H1 (cell line): ENCODE results near the gene IL17RD. TPM values are rescaled to one million over a fixed set of nuclear protein-coding genes. Genes with fewer than 3 reads are reported as not detected.

Source experiments
- BACH1 ChIP-seq: IDR thresholded peaks from 2 replicates; pipeline ENCODE4 v1.6.1; 2012; ENCODE audit warnings: low read length, improper control_type of control experiment
- CHD7 ChIP-seq: fragments of 300-600 bp; sonication (generic); IDR thresholded peaks from 2 replicates; pipeline ENCODE4 v1.7.1; 2012; ENCODE audit warnings: low read length, moderate library complexity, mild to moderate bottlenecking, inconsistent platforms; ENCODE audit not compliant: insufficient replicate concordance
- CREB1 ChIP-seq: IDR thresholded peaks from 2 replicates; pipeline ENCODE4 v1.6.1; 2012; ENCODE audit warnings: inconsistent platforms
- EP300 ChIP-seq, 2 experiments: IDR thresholded peaks; 1 replicate in 1 of 2; 2 replicates in 1 of 2; pipeline ENCODE4 v1.6.1; 2011 to 2012; ENCODE audit warnings: low read depth in 2 of 2, low read length in 2 of 2, mild to moderate bottlenecking in 2 of 2, borderline replicate concordance in 1 of 2, inconsistent platforms in 1 of 2, moderate library complexity in 1 of 2
- EZH2 ChIP-seq: fragments of 200-600 bp; sonication (generic); IDR thresholded peaks from 2 replicates; pipeline ENCODE4 v1.7.1; 2012; ENCODE audit warnings: low read depth, mild to moderate bottlenecking, moderate library complexity, low read length, inconsistent platforms; ENCODE audit not compliant: severe bottlenecking
- KDM1A ChIP-seq: fragments of 200-600, 300-600 bp; sonication (generic); IDR thresholded peaks from 2 replicates; pipeline ENCODE4 v1.7.1; 2016; ENCODE audit warnings: mild to moderate bottlenecking, low read length, borderline replicate concordance
- NRF1 ChIP-seq: IDR thresholded peaks from 2 replicates; pipeline ENCODE4 v1.6.1; 2011; ENCODE audit warnings: mild to moderate bottlenecking, low read depth, low read length, improper control_type of control experiment
- RNF2 ChIP-seq: fragments of 200-900, 300-1000 bp; sonication (generic); IDR thresholded peaks from 2 replicates; pipeline ENCODE4 v1.7.1; 2016; ENCODE audit warnings: borderline replicate concordance, low read depth, mild to moderate bottlenecking, antibody characterized with exemption, low read length; ENCODE audit not compliant: poor library complexity, severe bottlenecking; ENCODE audit errors: missing control alignments
- SP4 ChIP-seq: IDR thresholded peaks from 2 replicates; pipeline ENCODE4 v1.6.1; 2012; ENCODE audit warnings: low read length, inconsistent platforms
- ZNF274 ChIP-seq: IDR thresholded peaks from 2 replicates; pipeline ENCODE4 v1.7.0; 2012; ENCODE audit warnings: low read length, borderline replicate concordance; ENCODE audit errors: extremely low read depth
- polyA plus RNA-seq, 7 experiments: library from polyadenylated mRNA; depleted of rRNA in 3 of 7; stranded (reverse) in 5 of 7; unstranded in 2 of 7; fragments of >200 nt in 5 of 7; fragments of 200-250 nt in 2 of 7; gene quantifications; 1 replicate in 5 of 7; 2 replicates in 1 of 7; 4 replicates in 1 of 7; pipeline versions ENCODE4 v1.2.1 to v1.2.3, GENCODE V29; 2011 to 2013; ENCODE audit warnings: missing spikeins in 2 of 7, mixed read lengths in 2 of 7
- total RNA-seq: library from RNA; stranded (reverse); fragmentation: NEBNext Ultra II Directional; extraction: Animal tissue kit (Norgen Biotek cat#: 25700); gene quantifications from 2 replicates; pipeline ENCODE4 v1.2.1, GENCODE V29; 2021

Gene IL17RD
- total and polyA plus RNA-seq, 2 of the 8 experiments (the other 6 are each of a cell fraction or from before 2014, with no cell fraction given), result 10.9 to 48.9 TPM

- no peak for TF ChIP-seq CHD7
- no peak for TF ChIP-seq ZNF274
- no peak for TF ChIP-seq NRF1
- TF ChIP-seq RNF2, result no peak
- no peak for TF ChIP-seq SP4
- no peak for TF ChIP-seq EP300 (IDR thresholded peaks at IDR 0.05; ENCODE audit: borderline replicate concordance in 1 of 2, low read depth in 2 of 2, low read length in 2 of 2)
- no peak for TF ChIP-seq CREB1
- no peak for TF ChIP-seq EZH2
- no peak for TF ChIP-seq BACH1
- TF ChIP-seq KDM1A, result no peak
Measured at GRCh38 chr3:57127891-57128518, 37.1 kb downstream of the IL17RD start (continued).
